Naive thymus-derived CD4-positive, alpha-beta T cell (primary cell): ENCODE results near the gene AEBP1. TPM values are rescaled to one million over a fixed set of nuclear protein-coding genes. Genes with fewer than 3 reads are reported as not detected.
A peak's percentile ranks its signal among the peaks of the same experiment; 100 is the strongest.

Source experiments
- ATAC-seq: fragments of 150-1000 bp; cut with Tn5 transposase; 2 replicates; pipeline ENCODE4 v1.10.0; 2021; ENCODE audit warnings: mild to moderate bottlenecking, moderate library complexity
- CTCF ChIA-PET: fragments of 350-600 bp; sonication (Branson Sonifier 250); formaldehyde crosslinking; loops from one replicate; lab custom pipeline; 2021; ENCODE audit warnings: antibody characterized with exemption; lab: Charles Lee
- POLR2A ChIA-PET: fragments of 350-600 bp; sonication (Branson Sonifier 250); formaldehyde crosslinking; loops from one replicate; lab custom pipeline; 2021; ENCODE audit warnings: antibody characterized with exemption, inconsistent platforms; lab: Charles Lee
- DNase-seq, 9 donors: peaks; one replicate each; pipeline versions ENCODE4 v3.0.0 to v3.0.0-alpha.2; 2020 to 2022; ENCODE audit warnings: mixed read lengths in 1 of 9
- H3K27ac ChIP-seq: one replicate; pipeline ENCODE4 v1.7.0; 2013; ENCODE audit warnings: mild to moderate bottlenecking, low read depth, low read length, moderate library complexity
- H3K27me3 ChIP-seq, 2 donors: one replicate each; pipeline ENCODE4 v1.7.0; 2013; ENCODE audit warnings: low read length in 2 of 2, mild to moderate bottlenecking in 2 of 2, moderate library complexity in 2 of 2; ENCODE audit not compliant: control insufficient read depth in 2 of 2, insufficient read depth in 2 of 2
- H3K36me3 ChIP-seq, 3 experiments: 1 replicate in 2 of 3; 2 replicates in 1 of 3; pipeline ENCODE4 v1.7.0; 2013; ENCODE audit warnings: low read length in 3 of 3, mild to moderate bottlenecking in 3 of 3, moderate library complexity in 1 of 3; ENCODE audit not compliant: insufficient read depth in 3 of 3, control insufficient read depth in 2 of 3
- H3K4me1 ChIP-seq, 2 donors: one replicate each; pipeline ENCODE4 v1.7.0; 2013; ENCODE audit warnings: low read length in 2 of 2, mild to moderate bottlenecking in 2 of 2, moderate library complexity in 1 of 2; ENCODE audit not compliant: control insufficient read depth in 2 of 2, insufficient read depth in 2 of 2
- H3K4me3 ChIP-seq: 2 replicates; pipeline ENCODE4 v1.7.0; 2013; ENCODE audit warnings: mild to moderate bottlenecking, low read length
- H3K9me3 ChIP-seq, 3 experiments: 1 replicate in 2 of 3; 2 replicates in 1 of 3; pipeline ENCODE4 v1.7.0; 2013; ENCODE audit warnings: low read length in 3 of 3; ENCODE audit not compliant: control insufficient read depth in 2 of 3
- H3K27ac Mint-ChIP-seq, 9 donors: one replicate each; pipeline ENCODE4 v1.8.0; 2020 to 2022; ENCODE audit warnings: mixed read lengths in 9 of 9, mild to moderate bottlenecking in 8 of 9, moderate library complexity in 5 of 9, inconsistent platforms in 2 of 9
- H3K27me3 Mint-ChIP-seq, 5 donors: one replicate each; pipeline ENCODE4 v1.8.0; 2021 to 2022; ENCODE audit warnings: mixed read lengths in 5 of 5, mild to moderate bottlenecking in 1 of 5
- H3K36me3 Mint-ChIP-seq, 5 donors: one replicate each; pipeline ENCODE4 v1.8.0; 2020 to 2022; ENCODE audit warnings: mixed read lengths in 5 of 5, mild to moderate bottlenecking in 3 of 5, inconsistent platforms in 1 of 5
- H3K4me1 Mint-ChIP-seq, 7 donors: one replicate each; pipeline ENCODE4 v1.8.0; 2020 to 2022; ENCODE audit warnings: mixed read lengths in 7 of 7, mild to moderate bottlenecking in 3 of 7, inconsistent platforms in 1 of 7
- H3K4me3 Mint-ChIP-seq, 10 donors: one replicate each; pipeline ENCODE4 v1.8.0; 2020 to 2022; ENCODE audit warnings: mild to moderate bottlenecking in 10 of 10, mixed read lengths in 10 of 10, moderate library complexity in 6 of 10, inconsistent platforms in 2 of 10
- H3K9me3 Mint-ChIP-seq, 11 donors: one replicate each; pipeline ENCODE4 v1.8.0; 2020 to 2022; ENCODE audit warnings: mixed read lengths in 11 of 11, mild to moderate bottlenecking in 4 of 11, inconsistent platforms in 1 of 11, moderate library complexity in 1 of 11
- intact Hi-C, 2 donors: fragments of 100-400 bp; cut with micrococcal nuclease; formaldehyde crosslinking; loops; one replicate each; pipeline ENCODE4 v1.15.1; 2023
- polyA plus RNA-seq, 2 donors: library from polyadenylated mRNA; unstranded; fragments of 300-500 nt; fragmentation: Illumina TruSeq; gene quantifications; one replicate each; pipeline ENCODE4 v1.2.3, GENCODE V29; 2021
- total RNA-seq, 6 experiments: library from RNA in 5 of 6; stranded (reverse) in 5 of 6; gene quantifications; 1 replicate in 5 of 6; 2 replicates in 1 of 6; pipeline ENCODE4 v1.2.3 and lab custom pipeline; 2021 to 2026

AEBP1 gene
- total and polyA plus RNA-seq, 7 experiments from 2014 or later = 3.0 to 33.1 (median 13.5) TPM

- ATAC-seq = no peak
- intact Hi-C loops = loop anchor here in 1 of 2 donors (5.0 kb wide), 1 partner anchor 828 kb away; the partner anchor contains the start of gene MYO1G
- H3K9me3 Mint-ChIP-seq = no peaks in the 10 kb centered on the region
- ChIA-PET CTCF (no interaction called here), POLR2A (no interaction called here)
- H3K9me3 ChIP-seq = no peaks in the 10 kb centered on the region
- H3K4me3 ChIP-seq = no peak overlapping the region
- H3K27ac ChIP-seq = no peak overlapping the region
- no peaks in the 10 kb centered on the region for H3K4me1 ChIP-seq
- no peak for DNase-seq
- peaks cover 0 to 11% (median 7%) of the 10 kb centered on the region in 7 donors for H3K4me1 Mint-ChIP-seq
- H3K27me3 ChIP-seq = no peaks in the 10 kb centered on the region
- H3K36me3 Mint-ChIP-seq = no peaks in the 10 kb centered on the region
- H3K36me3 ChIP-seq = no peaks in the 10 kb centered on the region
- H3K27ac Mint-ChIP-seq = no peak overlapping the region
- peaks cover 0 to 9% (median 0%) of the 10 kb centered on the region in 5 donors for H3K27me3 Mint-ChIP-seq
- no peak overlapping the region for H3K4me3 Mint-ChIP-seq
Observed at GRCh38 chr7:44148961-44149536, 44.9 kb downstream of the AEBP1 start.

- H3K4me1 Mint-ChIP-seq = peaks cover 0 to 11% (median 7%) of the 10 kb centered on the region in 7 donors
- intact Hi-C loops = loop anchor here in 1 of 2 donors (5.0 kb wide), 1 partner anchor 827 kb away; the partner anchor contains the start of gene MYO1G
- H3K36me3 Mint-ChIP-seq = no peaks in the 10 kb centered on the region
- H3K27me3 Mint-ChIP-seq = peaks cover 0 to 9% (median 0%) of the 10 kb centered on the region in 5 donors
- Histone ChIP-seq H3K27me3 (no peaks in the 10 kb centered on the region), H3K9me3 (no peaks in the 10 kb centered on the region), H3K4me3 (no peak overlapping the region), H3K27ac (no peak overlapping the region), H3K4me1 (no peaks in the 10 kb centered on the region), H3K36me3 (no peaks in the 10 kb centered on the region)
- H3K9me3 Mint-ChIP-seq = no peaks in the 10 kb centered on the region
- H3K4me3 Mint-ChIP-seq = no peak overlapping the region
- no peak for DNase-seq
- no peak for ATAC-seq
- H3K27ac Mint-ChIP-seq = no peak overlapping the region
- ChIA-PET CTCF (no interaction called here), POLR2A (no interaction called here)
Observed at GRCh38 chr7:44149571-44150465, 45.7 kb downstream of the AEBP1 start.

- no peaks in the 10 kb centered on the region for H3K27me3 ChIP-seq
- POLR2A ChIA-PET = interaction anchor here (1.0 kb wide), 1 partner anchor 25 kb away, joined by 3 read pairs; no protein-coding TSS in a partner anchor
- DNase-seq (no peak), ATAC-seq (no peak)
- CTCF ChIA-PET = no interaction called here
- Mint-ChIP-seq H3K4me3 (no peak overlapping the region), H3K27ac (no peak overlapping the region), H3K36me3 (no peaks in the 10 kb centered on the region), H3K9me3 (no peaks in the 10 kb centered on the region), H3K27me3 (peaks cover 0 to 4% (median 0%) of the 10 kb centered on the region in 5 donors), H3K4me1 (peaks cover 0 to 8% (median 3%) of the 10 kb centered on the region in 7 donors)
- H3K36me3 ChIP-seq = no peaks in the 10 kb centered on the region
- H3K4me1 ChIP-seq = no peaks in the 10 kb centered on the region
- H3K27ac ChIP-seq = no peak overlapping the region
- intact Hi-C loops = no loop called here
- H3K4me3 ChIP-seq = no peak overlapping the region
- no peaks in the 10 kb centered on the region for H3K9me3 ChIP-seq
Observed at GRCh38 chr7:44150466-44150832, 46.3 kb downstream of the AEBP1 start.

- H3K27me3 ChIP-seq = no peaks in the 10 kb centered on the region
- H3K9me3 ChIP-seq = no peaks in the 10 kb centered on the region
- ATAC-seq = no peak
- H3K27me3 Mint-ChIP-seq = peaks cover 0 to 3% (median 0%) of the 10 kb centered on the region in 5 donors
- no peaks in the 10 kb centered on the region for H3K9me3 Mint-ChIP-seq
- H3K36me3 ChIP-seq = no peaks in the 10 kb centered on the region
- no peak overlapping the region for H3K27ac ChIP-seq
- H3K27ac Mint-ChIP-seq = no peak overlapping the region
- ChIA-PET CTCF (no interaction called here), POLR2A (interaction anchor here (1.0 kb wide), 1 partner anchor 24 kb away, joined by 3 read pairs; no protein-coding TSS in a partner anchor)
- no peaks in the 10 kb centered on the region for H3K36me3 Mint-ChIP-seq
- DNase-seq = peak in 1 of 9 donors; percentile 1
- H3K4me1 ChIP-seq = no peaks in the 10 kb centered on the region
- H3K4me1 Mint-ChIP-seq = peaks cover 0 to 5% (median 0%) of the 10 kb centered on the region in 7 donors
- no peak overlapping the region for H3K4me3 ChIP-seq
- no peak overlapping the region for H3K4me3 Mint-ChIP-seq
- intact Hi-C loops = no loop called here
Observed at GRCh38 chr7:44150966-44151941, 47.1 kb downstream of the AEBP1 start.

GRCh38 chr7:44151956-44152355, 47.8 kb downstream of the AEBP1 start:
- Mint-ChIP-seq H3K36me3 (no peaks in the 10 kb centered on the region), H3K27ac (no peak overlapping the region), H3K4me1 (peaks cover 0 to 1% (median 0%) of the 10 kb centered on the region in 7 donors), H3K9me3 (no peaks in the 10 kb centered on the region), H3K27me3 (peaks cover 0 to 3% (median 0%) of the 10 kb centered on the region in 5 donors), H3K4me3 (no peak overlapping the region)
- no peaks in the 10 kb centered on the region for H3K27me3 ChIP-seq
- intact Hi-C loops = no loop called here
- CTCF ChIA-PET = no interaction called here
- DNase-seq = no peak
- H3K4me3 ChIP-seq = no peak overlapping the region
- POLR2A ChIA-PET = no interaction called here
- H3K36me3 ChIP-seq = no peaks in the 10 kb centered on the region
- H3K27ac ChIP-seq = no peak overlapping the region
- H3K9me3 ChIP-seq = no peaks in the 10 kb centered on the region
- H3K4me1 ChIP-seq = no peaks in the 10 kb centered on the region
- ATAC-seq = no peak
